Mesenchymal stem cell (in vitro differentiated cells and primary cell): ENCODE data around the gene FAIM2.
A peak's percentile ranks its signal among the peaks of the same experiment; 100 is the strongest.
"Not testable (repeated sequence)": the region's sequence is repeated elsewhere in the genome, so short reads cannot be mapped to it uniquely, and the experiment has no call there.

Experiments
- DNase-seq: peaks from one replicate; pipeline ENCODE4 v3.0.0-alpha.2; 2013
- H2AFZ ChIP-seq: one replicate; pipeline ENCODE4 v1.6.1; 2013; ENCODE audit warnings: low read depth, mild to moderate bottlenecking, control low read depth, inconsistent platforms, low read length, moderate library complexity
- H2AK5ac ChIP-seq: 2 replicates; pipeline ENCODE4 v1.6.1; 2013; ENCODE audit warnings: low read length, moderate library complexity, mild to moderate bottlenecking, inconsistent platforms; ENCODE audit not compliant: severe bottlenecking
- H2BK120ac ChIP-seq: one replicate; pipeline ENCODE4 v1.6.1; 2013; ENCODE audit warnings: low read depth, mild to moderate bottlenecking, inconsistent platforms, low read length, moderate library complexity
- H2BK12ac ChIP-seq, 2 experiments: one replicate each; pipeline ENCODE4 v1.6.1; 2013; ENCODE audit warnings: inconsistent platforms in 2 of 2, low read length in 2 of 2, mild to moderate bottlenecking in 2 of 2, moderate library complexity in 2 of 2, control low read depth in 1 of 2
- H2BK15ac ChIP-seq: one replicate; pipeline ENCODE4 v1.6.1; 2013; ENCODE audit warnings: mild to moderate bottlenecking, low read depth, inconsistent platforms; ENCODE audit not compliant: poor library complexity, severe bottlenecking
- H2BK5ac ChIP-seq: 2 replicates; pipeline ENCODE4 v1.6.1; 2013; ENCODE audit warnings: low read depth, mild to moderate bottlenecking, low read length, control low read depth, inconsistent platforms; ENCODE audit not compliant: poor library complexity, severe bottlenecking
- H3K14ac ChIP-seq, 2 experiments: one replicate each; pipeline ENCODE4 v1.6.1; 2013; ENCODE audit warnings: inconsistent platforms in 2 of 2, low read length in 2 of 2, control low read depth in 1 of 2, mild to moderate bottlenecking in 1 of 2, moderate library complexity in 1 of 2
- H3K18ac ChIP-seq, 2 experiments: one replicate each; pipeline ENCODE4 v1.6.1; 2013; ENCODE audit warnings: inconsistent platforms in 2 of 2, low read length in 2 of 2, control low read depth in 1 of 2, low read depth in 1 of 2, mild to moderate bottlenecking in 1 of 2
- H3K23ac ChIP-seq, 2 experiments: one replicate each; pipeline ENCODE4 v1.6.1; 2013; ENCODE audit warnings: inconsistent platforms in 2 of 2, low read length in 2 of 2, mild to moderate bottlenecking in 2 of 2, moderate library complexity in 2 of 2, control low read depth in 1 of 2
- H3K27ac ChIP-seq: 2 replicates; pipeline ENCODE4 v1.5.1; 2013; ENCODE audit warnings: mild to moderate bottlenecking, moderate library complexity, low read length, control low read depth, inconsistent platforms; ENCODE audit not compliant: poor library complexity, severe bottlenecking
- H3K27me3 ChIP-seq, 2 experiments: 2 replicates each; pipeline versions ENCODE4 v1.6.1 to v1.7.0; 2013; ENCODE audit warnings: low read length in 2 of 2, mild to moderate bottlenecking in 2 of 2, moderate library complexity in 2 of 2, control low read depth in 1 of 2, inconsistent platforms in 1 of 2; ENCODE audit not compliant: control insufficient read depth in 1 of 2, insufficient read depth in 1 of 2
- H3K36me3 ChIP-seq, 2 experiments: 2 replicates each; pipeline versions ENCODE4 v1.6.1 to v1.7.0; 2013; ENCODE audit warnings: low read length in 2 of 2, control low read depth in 1 of 2, inconsistent platforms in 1 of 2, low read depth in 1 of 2, mild to moderate bottlenecking in 1 of 2; ENCODE audit not compliant: insufficient read depth in 2 of 2, control insufficient read depth in 1 of 2
- H3K4ac ChIP-seq, 2 experiments: one replicate each; pipeline ENCODE4 v1.6.1; 2013; ENCODE audit warnings: inconsistent platforms in 2 of 2, low read length in 2 of 2, mild to moderate bottlenecking in 2 of 2, moderate library complexity in 2 of 2, control low read depth in 1 of 2, low read depth in 1 of 2
- H3K4me1 ChIP-seq: 2 replicates; pipeline ENCODE4 v1.6.1; 2013; ENCODE audit warnings: low read depth, low read length, control low read depth; ENCODE audit not compliant: control insufficient read depth, insufficient read depth
- H3K4me2 ChIP-seq: 2 replicates; pipeline ENCODE4 v1.6.1; 2013; ENCODE audit warnings: low read length, mild to moderate bottlenecking, inconsistent platforms; ENCODE audit not compliant: poor library complexity, severe bottlenecking
- H3K4me3 ChIP-seq, 2 experiments: 2 replicates each; pipeline versions ENCODE4 v1.5.1 to v1.7.0; 2013; ENCODE audit warnings: low read length in 2 of 2, mild to moderate bottlenecking in 2 of 2, control low read depth in 1 of 2, low read depth in 1 of 2; ENCODE audit not compliant: insufficient read depth in 1 of 2
- H3K79me1 ChIP-seq: replicated peaks from 2 replicates; pipeline ENCODE4 v1.6.1; 2013; ENCODE audit warnings: mild to moderate bottlenecking, control low read depth, low read length, inconsistent platforms; ENCODE audit not compliant: poor library complexity, severe bottlenecking
- H3K9ac ChIP-seq: 2 replicates; pipeline ENCODE4 v1.7.0; 2013; ENCODE audit warnings: mild to moderate bottlenecking, low read length, moderate library complexity
- H3K9me3 ChIP-seq: 2 replicates; pipeline ENCODE4 v1.7.0; 2013; ENCODE audit warnings: mild to moderate bottlenecking, low read length; ENCODE audit not compliant: control insufficient read depth
- H4K8ac ChIP-seq: one replicate; pipeline ENCODE4 v1.6.1; 2013; ENCODE audit warnings: inconsistent platforms, mild to moderate bottlenecking, low read length, moderate library complexity
- H4K91ac ChIP-seq: one replicate; pipeline ENCODE4 v1.6.1; 2013; ENCODE audit warnings: mild to moderate bottlenecking, low read length, inconsistent platforms
- WGBS: methylation state at CpG from one replicate; pipeline ENCODE4 v1.1.7; 2013; ENCODE audit warnings: mixed read lengths; 5-methylcytosine and 5-hydroxymethylcytosine counted together

FAIM2 gene

DNA sequence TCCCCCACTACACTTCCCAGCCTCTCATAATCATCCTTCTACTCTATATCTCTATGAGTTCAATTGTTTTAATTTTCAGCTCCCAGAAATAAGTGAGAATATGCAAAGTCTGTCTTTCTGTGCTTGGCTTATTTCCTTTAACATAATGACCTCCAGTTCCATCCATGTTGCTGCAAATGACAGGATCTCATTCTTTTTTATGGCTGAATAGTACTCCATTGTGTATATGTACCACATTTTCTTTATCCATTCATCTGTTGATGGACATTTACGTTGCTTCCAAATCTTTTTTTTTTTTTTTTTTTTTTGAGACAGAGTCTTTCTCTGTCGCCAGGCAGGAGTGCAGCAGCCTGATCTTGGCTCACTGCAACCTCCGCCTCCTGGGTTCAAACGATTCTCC, 47.8 kb downstream of the FAIM2 start:
- not testable (repeated sequence) for DNase-seq, H3K79me1 ChIP-seq, H3K9me3 ChIP-seq, H4K91ac ChIP-seq, H3K9ac ChIP-seq, H2AFZ ChIP-seq, H3K14ac ChIP-seq, H3K4me3 ChIP-seq, H2AK5ac ChIP-seq, H3K18ac ChIP-seq, H4K8ac ChIP-seq, H3K4me2 ChIP-seq, H3K4me1 ChIP-seq, H3K36me3 ChIP-seq, H2BK5ac ChIP-seq, H3K4ac ChIP-seq, H2BK12ac ChIP-seq, H3K23ac ChIP-seq, H2BK15ac ChIP-seq, H3K27ac ChIP-seq, H2BK120ac ChIP-seq
- H3K27me3 ChIP-seq: peaks cover 10 to 19% of the 10 kb centered on the region in 2 experiments
- WGBS: 84% methylated on average over 4 of the region's 4 CpGs

DNA sequence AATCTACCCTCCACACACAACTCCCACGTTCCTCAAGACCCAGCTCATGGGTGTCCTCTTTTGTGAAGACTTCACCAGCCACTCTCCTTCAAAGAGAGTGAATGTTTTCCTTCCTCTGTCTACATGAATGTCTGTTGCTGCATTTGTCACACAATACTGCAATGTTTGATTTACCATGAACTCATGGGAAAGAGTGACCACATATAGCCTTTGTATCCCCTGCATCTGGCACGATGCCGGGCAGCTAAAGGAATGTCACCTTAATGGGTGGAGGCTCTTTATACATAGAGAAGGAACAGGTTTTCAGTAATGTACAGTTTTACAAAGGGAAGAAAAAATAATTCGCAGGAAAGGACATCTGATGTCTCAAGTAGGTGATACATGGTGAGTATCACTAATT, 48.7 kb downstream of the FAIM2 start:
- 87% methylated on average over 3 of the region's 4 CpGs for WGBS
- H3K14ac ChIP-seq: peak overlapping the region in 1 of 2 experiments; percentile 22
- no peak for DNase-seq

GRCh38 chr12:49853671-49854070, 50.0 kb downstream of the FAIM2 start:
- Histone ChIP-seq H2AK5ac (no peak overlapping the region), H3K23ac (no peak overlapping the region), H2BK15ac (no peak overlapping the region), H3K27me3 (peaks cover 18 to 22% of the 10 kb centered on the region in 2 experiments), H2BK120ac (no peak overlapping the region), H4K91ac (no peak overlapping the region), H3K14ac (no peak overlapping the region), H3K4me3 (no peak overlapping the region), H2BK12ac (no peak overlapping the region), H4K8ac (no peak overlapping the region), H3K4me2 (no peak overlapping the region), H2BK5ac (no peak overlapping the region), H3K36me3 (no peaks in the 10 kb centered on the region), H3K18ac (no peak overlapping the region), H3K27ac (no peak overlapping the region), H3K4me1 (no peaks in the 10 kb centered on the region), H2AFZ (no peak overlapping the region), H3K9me3 (no peaks in the 10 kb centered on the region), H3K79me1 (no peaks in the 10 kb centered on the region), H3K4ac (no peak overlapping the region), H3K9ac (no peak overlapping the region)
- 89% methylated on average over 2 of the region's 2 CpGs for WGBS
- no peak for DNase-seq

More for the DNA sequence above, 48.7 kb downstream of the FAIM2 start:
- Histone ChIP-seq H4K8ac (no peak overlapping the region), H3K23ac (no peak overlapping the region), H3K79me1 (no peaks in the 10 kb centered on the region), H2AK5ac (no peak overlapping the region), H3K27me3 (peaks cover 10 to 19% of the 10 kb centered on the region in 2 experiments), H2AFZ (no peak overlapping the region), H3K9ac (no peak overlapping the region), H3K4me3 (no peak overlapping the region), H3K4ac (no peak overlapping the region), H3K4me1 (no peaks in the 10 kb centered on the region), H2BK5ac (no peak overlapping the region), H3K9me3 (no peaks in the 10 kb centered on the region), H2BK15ac (no peak overlapping the region), H3K27ac (no peak overlapping the region), H3K18ac (no peak overlapping the region), H2BK120ac (no peak overlapping the region), H3K36me3 (no peaks in the 10 kb centered on the region), H3K4me2 (no peak overlapping the region), H4K91ac (no peak overlapping the region), H2BK12ac (no peak overlapping the region)

GRCh38 chr12:49847161-49847560, 56.5 kb downstream of the FAIM2 start:
- H3K4ac ChIP-seq: no peak overlapping the region
- no peak overlapping the region for H3K4me3 ChIP-seq
- no peak overlapping the region for H4K91ac ChIP-seq
- H3K18ac ChIP-seq: no peak overlapping the region
- no peak overlapping the region for H2BK15ac ChIP-seq
- peaks cover 19 to 32% of the 10 kb centered on the region in 2 experiments for H3K27me3 ChIP-seq
- H4K8ac ChIP-seq: no peak overlapping the region
- H2BK5ac ChIP-seq: no peak overlapping the region
- no peaks in the 10 kb centered on the region for H3K79me1 ChIP-seq
- H2AFZ ChIP-seq: no peak overlapping the region
- no peak overlapping the region for H2BK120ac ChIP-seq
- H2AK5ac ChIP-seq: no peak overlapping the region
- no peak overlapping the region for H3K23ac ChIP-seq
- no peak for DNase-seq
- no peak overlapping the region for H3K4me2 ChIP-seq
- no peaks in the 10 kb centered on the region for H3K9me3 ChIP-seq
- H3K36me3 ChIP-seq: no peaks in the 10 kb centered on the region
- H3K4me1 ChIP-seq: peaks cover 1% of the 10 kb centered on the region
- 73% methylated on average over 2 of the region's 2 CpGs for WGBS
- no peak overlapping the region for H3K14ac ChIP-seq
- no peak overlapping the region for H2BK12ac ChIP-seq
- no peak overlapping the region for H3K9ac ChIP-seq
- H3K27ac ChIP-seq: no peak overlapping the region
